Ovary (tissue), 9 donors: ENCODE results near the gene CEP57. TPM values are rescaled to one million over a fixed set of nuclear protein-coding genes. Genes with fewer than 3 reads are reported as not detected.
"Not testable (repeated sequence)": the region's sequence is repeated elsewhere in the genome, so short reads cannot be mapped to it uniquely, and the experiment has no call there.

Experiments used
- DNase-seq, 5 donors: peaks; one replicate each; pipeline ENCODE4 v3.0.0-alpha.2; 2019 to 2020
- H3K27ac ChIP-seq, 2 donors: fragments of 200-600 bp; one replicate each; pipeline versions ENCODE4 v1.5.1 to v1.8.0; 2019 to 2022
- H3K27me3 ChIP-seq: fragments of 200-600 bp; one replicate; pipeline ENCODE4 v1.8.0; 2022
- H3K36me3 ChIP-seq: fragments of 200-600 bp; sonication (generic); one replicate; pipeline ENCODE4 v1.5.1; 2019
- H3K4me1 ChIP-seq: one replicate; pipeline ENCODE4 v1.8.1; 2013; ENCODE audit warnings: mild to moderate bottlenecking, moderate library complexity; ENCODE audit not compliant: insufficient read depth
- H3K4me3 ChIP-seq: fragments of 200-600 bp; sonication (generic); one replicate; pipeline ENCODE4 v1.5.1; 2017
- H3K9me3 ChIP-seq, 2 donors: fragments of 200-600 bp in 1 of 2; sonication (generic) in 1 of 2; one replicate each; pipeline versions ENCODE4 v1.5.1 to v1.8.1; 2013 to 2019; ENCODE audit warnings: mild to moderate bottlenecking in 1 of 2, moderate library complexity in 1 of 2
- EP300 ChIP-seq: sonication (generic); formaldehyde crosslinking; IDR thresholded peaks from one replicate; pipeline ENCODE4 v1.6.1; 2017; ENCODE audit warnings: antibody characterized with exemption
- POLR2A ChIP-seq: fragments of 450-650 bp; IDR thresholded peaks from one replicate; pipeline ENCODE4 v1.6.1; 2017; ENCODE audit warnings: antibody characterized with exemption, mild to moderate bottlenecking, moderate library complexity
- WGBS, 3 donors: extraction: QIAGEN DNeasy Blood & Tissue Kit in 1 of 3; methylation state at CpG; one replicate each; pipeline versions ENCODE4 v1.1.5 to v1.1.7; 2013 to 2017; 5-methylcytosine and 5-hydroxymethylcytosine counted together
- intact Hi-C, 4 donors: fragments of 100-400 bp; cut with DNase I; formaldehyde crosslinking; loops; one replicate each; pipeline versions ENCODE4 v1.11.0 to v1.15.1; 2022 to 2023
- polyA plus RNA-seq, 2 donors: library from polyadenylated mRNA; stranded (reverse); fragments of 200-250 nt in 1 of 2; fragments of 350-450 nt in 1 of 2; fragmentation: Illumina TruSeq in 1 of 2; extraction: RNeasy Lipid Tissue Mini Kit (QIAGEN cat#74804) in 1 of 2; gene quantifications; one replicate each; pipeline ENCODE4 v1.2.3, GENCODE V29; 2013 to 2014
- total RNA-seq, 7 donors: library from RNA; depleted of rRNA in 2 of 7; stranded (reverse); fragments of >200 nt in 2 of 7; fragmentation: NEBNext Ultra II Directional in 3 of 7; extraction: Animal tissue kit (Norgen Biotek cat#: 25700) in 3 of 7; gene quantifications; one replicate each; pipeline versions ENCODE4 v1.1.0 to v1.2.4, GENCODE V29; 2016 to 2023
- TF ChIP-seq, protein P1 (sequence below), 3 donors: fragments of 450-650 bp in 2 of 3; fragments of 200-600 bp in 1 of 3; IDR thresholded peaks; one replicate each; pipeline versions ENCODE4 v1.5.1 to v1.8.0; 2016 to 2022; ENCODE audit warnings: antibody characterized with exemption in 3 of 3, mild to moderate bottlenecking in 1 of 3
- donor health status: DM: no; HTN: no; CAD: no; lungs with moderate emphysema.
- donor health status: DM: no; HTN: no; CAD: no.
- donor health status: Bipolar disorder and iron deficiency.
- donor health status: DM: yes; HTN: yes; CAD: no.
- donor health status: DM: no; HTN: no; CAD: no.
- donor health status: DM: yes; HTN: yes; CAD: no.

CEP57 gene
- total and polyA plus RNA-seq, 9 donors, result 28.8 to 64.7 (median 45.1) TPM

DNA sequence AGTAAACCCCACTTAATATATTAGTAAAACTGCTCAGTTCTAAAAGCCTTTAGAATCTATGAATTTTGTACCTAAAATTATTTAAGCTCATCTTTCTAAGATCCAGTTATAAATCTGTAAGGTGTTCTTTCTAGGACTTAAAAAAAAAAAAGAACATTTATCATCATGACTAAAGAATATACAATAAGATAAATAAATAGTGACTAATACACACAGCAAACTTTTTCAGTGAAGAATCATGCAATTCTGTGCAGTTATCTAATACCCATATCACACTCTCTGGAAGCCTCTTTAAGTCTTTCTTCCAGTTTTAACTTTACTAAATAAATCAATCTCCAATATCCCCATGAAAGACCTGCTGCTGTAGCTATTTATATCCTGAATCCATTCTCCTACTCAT lies 59.8 kb downstream of the CEP57 start:
- H3K27me3 ChIP-seq, result no peaks in the 10 kb centered on the region
- no peaks in the 10 kb centered on the region for H3K9me3 ChIP-seq
- no peaks in the 10 kb centered on the region for H3K4me1 ChIP-seq
- H3K27ac ChIP-seq, result no peak overlapping the region
- no peak overlapping the region for H3K4me3 ChIP-seq
- intact Hi-C loops, result no loop called here
- no peak for DNase-seq
- H3K36me3 ChIP-seq, result no peaks in the 10 kb centered on the region
- TF ChIP-seq EP300 (no peak), POLR2A (no peak)
- TF ChIP-seq, protein P1, sequence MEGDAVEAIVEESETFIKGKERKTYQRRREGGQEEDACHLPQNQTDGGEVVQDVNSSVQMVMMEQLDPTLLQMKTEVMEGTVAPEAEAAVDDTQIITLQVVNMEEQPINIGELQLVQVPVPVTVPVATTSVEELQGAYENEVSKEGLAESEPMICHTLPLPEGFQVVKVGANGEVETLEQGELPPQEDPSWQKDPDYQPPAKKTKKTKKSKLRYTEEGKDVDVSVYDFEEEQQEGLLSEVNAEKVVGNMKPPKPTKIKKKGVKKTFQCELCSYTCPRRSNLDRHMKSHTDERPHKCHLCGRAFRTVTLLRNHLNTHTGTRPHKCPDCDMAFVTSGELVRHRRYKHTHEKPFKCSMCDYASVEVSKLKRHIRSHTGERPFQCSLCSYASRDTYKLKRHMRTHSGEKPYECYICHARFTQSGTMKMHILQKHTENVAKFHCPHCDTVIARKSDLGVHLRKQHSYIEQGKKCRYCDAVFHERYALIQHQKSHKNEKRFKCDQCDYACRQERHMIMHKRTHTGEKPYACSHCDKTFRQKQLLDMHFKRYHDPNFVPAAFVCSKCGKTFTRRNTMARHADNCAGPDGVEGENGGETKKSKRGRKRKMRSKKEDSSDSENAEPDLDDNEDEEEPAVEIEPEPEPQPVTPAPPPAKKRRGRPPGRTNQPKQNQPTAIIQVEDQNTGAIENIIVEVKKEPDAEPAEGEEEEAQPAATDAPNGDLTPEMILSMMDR (IDR thresholded peaks at IDR 0.05), result no peak

DNA sequence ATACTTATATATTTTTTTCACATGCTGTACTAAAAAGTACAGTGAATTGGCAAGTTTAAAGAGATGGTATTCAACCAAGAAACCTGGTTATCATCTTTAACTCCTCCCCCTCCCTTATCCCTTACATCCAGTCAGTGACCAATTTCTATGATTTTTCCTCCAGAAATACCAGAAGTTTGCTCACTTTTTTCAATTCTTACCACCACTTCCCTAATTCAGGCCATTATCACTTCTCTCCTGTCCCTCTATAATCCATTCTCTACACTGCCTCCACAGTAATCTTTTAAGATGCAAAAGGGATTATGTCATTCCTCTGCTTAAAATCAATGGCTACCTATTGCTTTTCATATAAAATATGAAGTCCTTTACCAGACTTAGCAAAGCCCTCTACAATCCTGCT lies 62.8 kb downstream of the CEP57 start:
- no peaks in the 10 kb centered on the region for H3K36me3 ChIP-seq
- H3K9me3 ChIP-seq, result no peaks in the 10 kb centered on the region
- DNase-seq, result no peak
- no peaks in the 10 kb centered on the region for H3K27me3 ChIP-seq
- no peak overlapping the region for H3K27ac ChIP-seq
- intact Hi-C loops, result no loop called here
- no peak overlapping the region for H3K4me3 ChIP-seq
- no peaks in the 10 kb centered on the region for H3K4me1 ChIP-seq
- TF ChIP-seq EP300 (no peak), POLR2A (no peak)
- TF ChIP-seq, protein P1 (IDR thresholded peaks at IDR 0.05), result no peak

DNA sequence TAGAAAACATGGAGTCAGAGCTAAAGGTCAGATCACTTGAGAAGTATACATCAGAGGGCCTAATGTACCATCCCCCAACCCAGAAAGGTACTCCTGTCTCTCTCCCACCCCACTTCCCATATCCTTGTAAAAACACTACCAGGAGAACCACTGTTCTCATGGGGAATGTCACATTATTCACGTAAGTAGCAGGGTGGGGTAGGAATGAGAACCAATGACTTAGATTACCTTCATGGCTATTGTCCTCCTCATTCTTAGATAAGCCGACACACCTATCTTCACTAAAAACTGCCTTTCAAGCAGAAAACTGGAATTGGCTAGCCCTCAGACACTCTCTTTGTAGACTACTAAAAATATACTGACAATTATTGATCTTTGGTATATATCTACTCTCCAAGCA lies 63.6 kb downstream of the CEP57 start:
- TF ChIP-seq EP300, result no peak
- TF ChIP-seq POLR2A, result no peak
- TF ChIP-seq, protein P1 (IDR thresholded peaks at IDR 0.05), result no peak
- DNase-seq, result no peak
- no peak overlapping the region for H3K4me3 ChIP-seq
- no peaks in the 10 kb centered on the region for H3K27me3 ChIP-seq
- 94 to 96% (median 95%) methylated on average over 2 of the region's 2 CpGs for WGBS, 3 donors
- no peaks in the 10 kb centered on the region for H3K9me3 ChIP-seq
- H3K4me1 ChIP-seq, result no peaks in the 10 kb centered on the region
- no peaks in the 10 kb centered on the region for H3K36me3 ChIP-seq
- intact Hi-C loops, result no loop called here
- no peak overlapping the region for H3K27ac ChIP-seq

DNA sequence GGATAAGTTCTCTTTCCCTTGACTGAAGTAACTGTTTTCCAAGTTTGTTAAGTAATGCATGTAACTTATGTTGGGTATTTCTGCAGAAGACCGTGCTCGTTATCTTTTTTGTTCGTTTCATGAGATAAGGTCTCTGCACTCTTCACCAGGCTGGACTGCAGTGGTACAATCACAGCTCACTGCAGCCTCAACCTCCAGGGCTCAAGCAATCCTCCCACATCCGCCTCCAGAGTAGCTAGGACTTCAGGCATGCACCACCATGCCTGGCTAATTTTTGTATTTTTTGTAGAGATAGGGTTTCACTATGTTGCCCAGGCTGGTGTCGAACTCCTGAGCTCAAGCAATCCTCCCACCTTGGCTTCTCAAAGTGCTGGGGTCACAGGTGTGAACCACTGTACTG lies 64.1 kb downstream of the CEP57 start:
- DNase-seq, H3K4me1 ChIP-seq, H3K27ac ChIP-seq, H3K36me3 ChIP-seq, intact Hi-C loops, H3K9me3 ChIP-seq, H3K27me3 ChIP-seq, H3K4me3 ChIP-seq: not testable (repeated sequence)
- WGBS, 3 donors, result 64 to 72% (median 66%) methylated on average over 5 of the region's 5 CpGs

DNA sequence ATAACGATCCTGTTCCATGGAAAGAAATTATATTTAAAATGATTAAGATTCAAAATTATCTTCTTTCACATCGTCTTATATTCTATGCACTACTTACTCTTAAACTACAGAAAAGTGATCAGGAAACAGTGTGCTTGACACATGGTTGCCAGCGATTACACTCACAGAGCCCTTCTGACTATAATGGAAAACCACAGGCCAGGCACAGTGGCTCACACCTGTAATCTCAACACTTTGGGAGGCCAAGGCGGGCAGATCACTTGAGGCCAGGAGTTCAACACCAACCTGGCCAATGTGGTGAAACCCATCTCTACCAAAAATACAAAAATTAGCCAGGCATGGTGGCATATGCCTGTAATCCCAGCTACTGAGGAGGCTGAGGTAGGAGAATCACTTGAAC lies 69.7 kb downstream of the CEP57 start:
- intact Hi-C loops, H3K9me3 ChIP-seq, DNase-seq, H3K27ac ChIP-seq, H3K36me3 ChIP-seq, H3K4me3 ChIP-seq, H3K4me1 ChIP-seq, H3K27me3 ChIP-seq: not testable (repeated sequence)
- WGBS, 3 donors, result 96 to 98% (median 98%) methylated on average over 4 of the region's 4 CpGs
